HCT116 (cell line): ENCODE results near the gene INTU. TPM values are rescaled to one million over a fixed set of nuclear protein-coding genes. Genes with fewer than 3 reads are reported as not detected.
"Not testable (repeated sequence)": the region's sequence is repeated elsewhere in the genome, so short reads cannot be mapped to it uniquely, and the experiment has no call there.

ENCODE experiments used
- ATAC-seq: fragments of 200-7000 bp; cut with Tn5 transposase; 2 replicates; pipeline ENCODE4 v1.9.1; 2020; ENCODE audit warnings: mild to moderate bottlenecking, moderate library complexity
- BruUV-seq: library from RNA; stranded (reverse); fragments of 400-500 nt; replicated peaks from 2 replicates; lab custom pipeline; 2021; lab: Mats Ljungman, UMichigan
- CTCF ChIA-PET: fragments of 300-600 bp; sonication (Branson Sonifier 250); formaldehyde crosslinking; loops from one replicate; lab custom pipeline; 2021; ENCODE audit warnings: antibody characterized with exemption; lab: Charles Lee
- POLR2A ChIA-PET: fragments of 300-600, 350-600 bp; sonication (Branson Sonifier 250); formaldehyde crosslinking; loops from one replicate; lab custom pipeline; 2021; ENCODE audit warnings: antibody characterized with exemption; lab: Charles Lee
- RAD21 ChIA-PET, 2 experiments: fragments of 300-600 bp; sonication (Branson Sonifier 250); formaldehyde crosslinking; loops; one replicate each; lab custom pipeline; 2023; ENCODE audit warnings: low total read pairs in 2 of 2; ENCODE audit not compliant: uncharacterized antibody in 2 of 2, unreplicated experiment in 2 of 2, low non-redundant PET in 1 of 2; lab: Charles Lee
- DNase-seq: peaks from one replicate; pipeline ENCODE4 v3.0.0-alpha.2; 2010; ENCODE audit warnings: low read depth, low spot score
- H2AFZ ChIP-seq: fragments of 200-600 bp; shearing (Covaris generic), sonication (generic); 2 replicates; pipeline ENCODE4 v1.6.1; 2017; ENCODE audit warnings: low read depth, mixed run types, mixed read lengths, antibody characterized with exemption, low read length; ENCODE audit not compliant: poor library complexity, severe bottlenecking
- H3K27ac ChIP-seq: 2 replicates; pipeline ENCODE4 v1.5.1; 2012; ENCODE audit warnings: low read depth, low read length
- H3K27me3 ChIP-seq: fragments of 200-600 bp; sonication (generic); 2 replicates; pipeline ENCODE4 v1.6.1; 2016; ENCODE audit warnings: mixed run types, low read length, mixed read lengths; ENCODE audit not compliant: insufficient read depth
- H3K36me3 ChIP-seq, 2 experiments: fragments of 200-500 bp in 1 of 2; fragments of 200-600 bp in 1 of 2; sonication (Bioruptor generic) in 1 of 2; sonication (generic) in 1 of 2; 2 replicates each; pipeline versions ENCODE4 v1.5.1 to v1.6.1; 2014 to 2016; ENCODE audit warnings: low read length in 2 of 2, inconsistent platforms in 1 of 2, mixed read lengths in 1 of 2, mixed run types in 1 of 2; ENCODE audit not compliant: insufficient read depth in 2 of 2, control insufficient read depth in 1 of 2
- H3K4me1 ChIP-seq, 2 experiments: fragments of 200-600 bp in 1 of 2; sonication (generic) in 1 of 2; 2 replicates each; pipeline versions ENCODE4 v1.5.1 to v1.6.1; 2012 to 2017; ENCODE audit warnings: low read length in 2 of 2, inconsistent platforms in 1 of 2, mild to moderate bottlenecking in 1 of 2, mixed read lengths in 1 of 2, mixed run types in 1 of 2, moderate library complexity in 1 of 2; ENCODE audit not compliant: insufficient read depth in 2 of 2, control insufficient read depth in 1 of 2
- H3K4me2 ChIP-seq: fragments of 200-600 bp; sonication (generic); 2 replicates; pipeline ENCODE4 v1.6.1; 2017; ENCODE audit warnings: mixed run types, low read length, mixed read lengths
- H3K4me3 ChIP-seq, 2 experiments: fragments of 200-600 bp in 1 of 2; sonication (generic) in 1 of 2; replicated peaks in 1 of 2; 2 replicates each; pipeline ENCODE4 v1.5.1; 2011 to 2016; ENCODE audit warnings: low read length in 2 of 2, control low read depth in 1 of 2, low read depth in 1 of 2, mild to moderate bottlenecking in 1 of 2, mixed read lengths in 1 of 2, mixed run types in 1 of 2
- H3K79me2 ChIP-seq: fragments of 200-600 bp; sonication (generic); 2 replicates; pipeline ENCODE4 v1.6.1; 2017; ENCODE audit warnings: mild to moderate bottlenecking, mixed run types, low read length, moderate library complexity, mixed read lengths; ENCODE audit not compliant: insufficient read depth
- H3K9ac ChIP-seq: fragments of 200-600 bp; sonication (generic); 2 replicates; pipeline ENCODE4 v1.6.1; 2016; ENCODE audit warnings: low read length, mixed read lengths
- H3K9me2 ChIP-seq: fragments of 200-600 bp; sonication (generic), shearing (Covaris generic); 2 replicates; pipeline ENCODE4 v1.6.1; 2017; ENCODE audit warnings: mixed run types, mild to moderate bottlenecking, moderate library complexity; ENCODE audit not compliant: insufficient read depth
- H3K9me3 ChIP-seq, 2 experiments: fragments of 200-500 bp in 1 of 2; fragments of 200-600 bp in 1 of 2; sonication (Bioruptor generic) in 1 of 2; sonication (generic) in 1 of 2; 2 replicates each; pipeline ENCODE4 v1.6.1; 2014 to 2017; ENCODE audit warnings: low read length in 2 of 2, mixed read lengths in 2 of 2, inconsistent platforms in 1 of 2, low read depth in 1 of 2, mild to moderate bottlenecking in 1 of 2, mixed run types in 1 of 2, moderate library complexity in 1 of 2; ENCODE audit not compliant: control insufficient read depth in 1 of 2, insufficient read depth in 1 of 2
- H4K20me1 ChIP-seq: fragments of 200-600 bp; sonication (generic), shearing (Covaris generic); 2 replicates; pipeline ENCODE4 v1.6.1; 2017; ENCODE audit warnings: mixed run types, mild to moderate bottlenecking, moderate library complexity; ENCODE audit not compliant: insufficient read depth
- CBX3 ChIP-seq: IDR thresholded peaks from 2 replicates; pipeline ENCODE4 v1.6.1; 2012; ENCODE audit warnings: low read depth
- CEBPB ChIP-seq: IDR thresholded peaks from 2 replicates; pipeline ENCODE4 v1.6.1; 2012; ENCODE audit warnings: low read depth
- EGR1 ChIP-seq: IDR thresholded peaks from 2 replicates; pipeline ENCODE4 v1.6.1; 2012; ENCODE audit warnings: low read depth
- FOSL1 ChIP-seq: IDR thresholded peaks from 2 replicates; pipeline ENCODE4 v1.6.1; 2012; ENCODE audit warnings: low read depth
- POLR2A ChIP-seq: IDR thresholded peaks from 2 replicates; pipeline ENCODE4 v1.7.0; 2011; ENCODE audit warnings: borderline replicate concordance; ENCODE audit not compliant: insufficient read depth, insufficient read length; ENCODE audit errors: extremely low read depth
- RAD21 ChIP-seq: IDR thresholded peaks from 2 replicates; pipeline ENCODE4 v1.6.1; 2012; ENCODE audit warnings: low read depth, mild to moderate bottlenecking
- SIN3A ChIP-seq: IDR thresholded peaks from 2 replicates; pipeline ENCODE4 v1.6.1; 2012; ENCODE audit warnings: low read depth
- SP1 ChIP-seq: IDR thresholded peaks from 2 replicates; pipeline ENCODE4 v1.6.1; 2012; ENCODE audit warnings: low read depth
- TCF7L2 ChIP-seq: IDR thresholded peaks from 2 replicates; pipeline ENCODE4 v1.7.0; 2011; ENCODE audit warnings: borderline replicate concordance, inconsistent platforms; ENCODE audit not compliant: insufficient read depth, insufficient read length; ENCODE audit errors: extremely low read depth
- YY1 ChIP-seq: IDR thresholded peaks from 2 replicates; pipeline ENCODE4 v1.6.1; 2011; ENCODE audit warnings: low read length, low read depth, moderate library complexity, mild to moderate bottlenecking; ENCODE audit not compliant: insufficient replicate concordance; ENCODE audit errors: extremely low read depth
- ZNF274 ChIP-seq: fragments of 200-500 bp; sonication (Bioruptor generic); IDR thresholded peaks from 2 replicates; pipeline ENCODE4 v1.6.1; 2014; ENCODE audit warnings: mild to moderate bottlenecking, low read depth, low read length, inconsistent platforms
- intact Hi-C: fragments of 100-400 bp; cut with micrococcal nuclease; formaldehyde crosslinking; loops from 2 replicates; pipeline ENCODE4 v1.10.0; 2022
- total RNA-seq: library from RNA; stranded (reverse); gene quantifications from one replicate; pipeline ENCODE4 v1.2.1, GENCODE V29; 2021; ENCODE audit not compliant: unreplicated experiment
- TF ChIP-seq, protein P1 (sequence below): IDR thresholded peaks from 2 replicates; pipeline ENCODE4 v1.6.1; 2011; ENCODE audit warnings: mild to moderate bottlenecking, low read length, moderate library complexity; ENCODE audit not compliant: insufficient replicate concordance; ENCODE audit errors: extremely low read depth
- TF ChIP-seq, protein P2 (sequence below): IDR thresholded peaks from 2 replicates; pipeline ENCODE4 v1.6.1; 2012
- TF ChIP-seq, protein P3 (sequence below): IDR thresholded peaks from 2 replicates; pipeline ENCODE4 v1.6.1; 2012; ENCODE audit warnings: low read depth
- TF ChIP-seq, protein P4 (sequence below): IDR thresholded peaks from 2 replicates; pipeline ENCODE4 v1.6.1; 2012

Gene INTU
- total RNA-seq, 1 experiment from 2014 or later: 12.0 TPM

DNA sequence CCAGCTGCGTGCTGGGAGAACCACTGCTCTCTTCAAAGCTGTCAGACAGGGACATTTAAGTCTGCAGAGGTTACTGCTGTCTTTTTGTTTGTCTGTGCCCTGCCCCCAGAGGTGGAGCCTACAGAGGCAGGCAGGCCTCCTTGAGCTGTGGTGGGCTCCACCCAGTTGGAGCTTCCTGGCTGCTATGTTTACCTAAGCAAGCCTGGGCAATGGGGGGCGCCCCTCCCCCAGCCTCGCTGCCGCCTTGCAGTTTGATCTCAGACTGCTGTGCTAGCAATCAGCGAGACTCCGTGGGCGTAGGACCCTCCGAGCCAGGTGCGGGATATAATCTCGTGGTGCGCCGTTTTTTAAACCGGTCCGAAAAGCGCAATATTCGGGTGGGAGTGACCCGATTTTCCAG lies 22.8 kb downstream of the INTU start:
- POLR2A ChIA-PET, H3K27me3 ChIP-seq, H4K20me1 ChIP-seq, H3K9me2 ChIP-seq, DNase-seq, H3K9ac ChIP-seq, H3K27ac ChIP-seq, H3K4me1 ChIP-seq, H3K4me3 ChIP-seq, H3K4me2 ChIP-seq, CTCF ChIA-PET, H2AFZ ChIP-seq, RAD21 ChIA-PET, BruUV-seq, H3K79me2 ChIP-seq, H3K9me3 ChIP-seq, intact Hi-C loops, ATAC-seq, H3K36me3 ChIP-seq: not testable (repeated sequence)

DNA sequence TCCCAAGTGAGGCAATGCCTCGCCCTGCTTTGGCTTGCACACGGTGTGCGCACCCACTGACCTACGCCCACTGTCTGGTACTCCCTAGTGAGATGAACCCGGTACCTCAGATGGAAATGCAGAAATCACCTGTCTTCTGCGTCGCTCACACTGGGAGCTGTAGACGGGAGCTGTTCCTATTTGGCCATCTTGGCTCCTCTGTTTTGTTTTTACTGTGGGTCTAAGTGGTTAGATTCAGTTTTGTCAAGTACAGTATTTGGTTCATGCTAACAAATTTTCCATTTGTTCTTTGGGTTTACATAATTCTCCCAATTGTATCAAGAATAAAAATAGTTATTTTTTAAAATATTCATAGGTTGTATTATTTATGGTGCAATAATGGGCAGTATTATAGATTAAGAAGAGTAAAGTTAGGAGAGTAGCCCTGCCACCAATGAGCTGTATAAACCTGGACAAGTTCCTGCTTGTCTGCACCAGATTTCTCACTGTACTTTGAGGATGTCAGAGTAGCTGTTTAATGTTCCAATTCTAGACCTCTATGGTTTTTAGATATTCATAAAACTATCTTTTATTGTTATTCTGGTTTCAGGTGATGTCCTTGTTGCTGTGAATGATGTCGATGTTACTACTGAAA lies 23.4 kb downstream of the INTU start:
- Histone ChIP-seq H3K79me2 (no peaks in the 10 kb centered on the region), H3K4me3 (no peak overlapping the region), H3K9ac (no peak overlapping the region), H3K36me3 (no peaks in the 10 kb centered on the region), H3K27me3 (no peaks in the 10 kb centered on the region), H3K27ac (no peak overlapping the region), H3K9me2 (no peaks in the 10 kb centered on the region), H4K20me1 (no peaks in the 10 kb centered on the region), H2AFZ (no peak overlapping the region), H3K4me2 (no peak overlapping the region), H3K4me1 (no peaks in the 10 kb centered on the region), H3K9me3 (no peaks in the 10 kb centered on the region)
- intact Hi-C loops: no loop called here
- no TSS peak for BruUV-seq
- ChIA-PET RAD21 (no interaction called here), POLR2A (no interaction called here), CTCF (no interaction called here)
- DNase-seq (no peak), ATAC-seq (no peak)
- no peak for TF ChIP-seq EGR1
- TF ChIP-seq ZNF274: no peak
- TF ChIP-seq SIN3A: no peak
- TF ChIP-seq, protein P1, sequence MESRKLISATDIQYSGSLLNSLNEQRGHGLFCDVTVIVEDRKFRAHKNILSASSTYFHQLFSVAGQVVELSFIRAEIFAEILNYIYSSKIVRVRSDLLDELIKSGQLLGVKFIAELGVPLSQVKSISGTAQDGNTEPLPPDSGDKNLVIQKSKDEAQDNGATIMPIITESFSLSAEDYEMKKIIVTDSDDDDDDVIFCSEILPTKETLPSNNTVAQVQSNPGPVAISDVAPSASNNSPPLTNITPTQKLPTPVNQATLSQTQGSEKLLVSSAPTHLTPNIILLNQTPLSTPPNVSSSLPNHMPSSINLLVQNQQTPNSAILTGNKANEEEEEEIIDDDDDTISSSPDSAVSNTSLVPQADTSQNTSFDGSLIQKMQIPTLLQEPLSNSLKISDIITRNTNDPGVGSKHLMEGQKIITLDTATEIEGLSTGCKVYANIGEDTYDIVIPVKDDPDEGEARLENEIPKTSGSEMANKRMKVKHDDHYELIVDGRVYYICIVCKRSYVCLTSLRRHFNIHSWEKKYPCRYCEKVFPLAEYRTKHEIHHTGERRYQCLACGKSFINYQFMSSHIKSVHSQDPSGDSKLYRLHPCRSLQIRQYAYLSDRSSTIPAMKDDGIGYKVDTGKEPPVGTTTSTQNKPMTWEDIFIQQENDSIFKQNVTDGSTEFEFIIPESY: no peak
- no peak for TF ChIP-seq YY1
- TF ChIP-seq, protein P2, sequence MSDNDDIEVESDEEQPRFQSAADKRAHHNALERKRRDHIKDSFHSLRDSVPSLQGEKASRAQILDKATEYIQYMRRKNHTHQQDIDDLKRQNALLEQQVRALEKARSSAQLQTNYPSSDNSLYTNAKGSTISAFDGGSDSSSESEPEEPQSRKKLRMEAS: no peak
- TF ChIP-seq SP1: no peak
- TF ChIP-seq CBX3: no peak
- TF ChIP-seq FOSL1: no peak
- TF ChIP-seq RAD21: no peak
- TF ChIP-seq, protein P3, sequence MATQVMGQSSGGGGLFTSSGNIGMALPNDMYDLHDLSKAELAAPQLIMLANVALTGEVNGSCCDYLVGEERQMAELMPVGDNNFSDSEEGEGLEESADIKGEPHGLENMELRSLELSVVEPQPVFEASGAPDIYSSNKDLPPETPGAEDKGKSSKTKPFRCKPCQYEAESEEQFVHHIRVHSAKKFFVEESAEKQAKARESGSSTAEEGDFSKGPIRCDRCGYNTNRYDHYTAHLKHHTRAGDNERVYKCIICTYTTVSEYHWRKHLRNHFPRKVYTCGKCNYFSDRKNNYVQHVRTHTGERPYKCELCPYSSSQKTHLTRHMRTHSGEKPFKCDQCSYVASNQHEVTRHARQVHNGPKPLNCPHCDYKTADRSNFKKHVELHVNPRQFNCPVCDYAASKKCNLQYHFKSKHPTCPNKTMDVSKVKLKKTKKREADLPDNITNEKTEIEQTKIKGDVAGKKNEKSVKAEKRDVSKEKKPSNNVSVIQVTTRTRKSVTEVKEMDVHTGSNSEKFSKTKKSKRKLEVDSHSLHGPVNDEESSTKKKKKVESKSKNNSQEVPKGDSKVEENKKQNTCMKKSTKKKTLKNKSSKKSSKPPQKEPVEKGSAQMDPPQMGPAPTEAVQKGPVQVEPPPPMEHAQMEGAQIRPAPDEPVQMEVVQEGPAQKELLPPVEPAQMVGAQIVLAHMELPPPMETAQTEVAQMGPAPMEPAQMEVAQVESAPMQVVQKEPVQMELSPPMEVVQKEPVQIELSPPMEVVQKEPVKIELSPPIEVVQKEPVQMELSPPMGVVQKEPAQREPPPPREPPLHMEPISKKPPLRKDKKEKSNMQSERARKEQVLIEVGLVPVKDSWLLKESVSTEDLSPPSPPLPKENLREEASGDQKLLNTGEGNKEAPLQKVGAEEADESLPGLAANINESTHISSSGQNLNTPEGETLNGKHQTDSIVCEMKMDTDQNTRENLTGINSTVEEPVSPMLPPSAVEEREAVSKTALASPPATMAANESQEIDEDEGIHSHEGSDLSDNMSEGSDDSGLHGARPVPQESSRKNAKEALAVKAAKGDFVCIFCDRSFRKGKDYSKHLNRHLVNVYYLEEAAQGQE: no peak
- TF ChIP-seq CEBPB: no peak
- TF ChIP-seq, protein P4, sequence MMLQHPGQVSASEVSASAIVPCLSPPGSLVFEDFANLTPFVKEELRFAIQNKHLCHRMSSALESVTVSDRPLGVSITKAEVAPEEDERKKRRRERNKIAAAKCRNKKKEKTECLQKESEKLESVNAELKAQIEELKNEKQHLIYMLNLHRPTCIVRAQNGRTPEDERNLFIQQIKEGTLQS: no peak
- no peak for TF ChIP-seq POLR2A
- no peak for TF ChIP-seq TCF7L2
